HFF-Myc (cell line): ENCODE measurements around the gene ALDH1L1.

Experiments used
- DNase-seq: peaks from one replicate; pipeline ENCODE4 v3.0.0-alpha.2; 2011; ENCODE audit warnings: low read depth; ENCODE audit errors: extremely low read depth
- H3K4me3 ChIP-seq: replicated peaks from 2 replicates; pipeline ENCODE4 v1.5.1; 2011; ENCODE audit warnings: low read depth, mild to moderate bottlenecking, control low read depth, low read length
- TF ChIP-seq, protein P1 (sequence below): IDR thresholded peaks from 2 replicates; pipeline ENCODE4 v1.5.1; 2012; ENCODE audit warnings: mild to moderate bottlenecking, low read depth, low read length, control low read depth; ENCODE audit errors: missing control alignments

The ALDH1L1 gene

DNA sequence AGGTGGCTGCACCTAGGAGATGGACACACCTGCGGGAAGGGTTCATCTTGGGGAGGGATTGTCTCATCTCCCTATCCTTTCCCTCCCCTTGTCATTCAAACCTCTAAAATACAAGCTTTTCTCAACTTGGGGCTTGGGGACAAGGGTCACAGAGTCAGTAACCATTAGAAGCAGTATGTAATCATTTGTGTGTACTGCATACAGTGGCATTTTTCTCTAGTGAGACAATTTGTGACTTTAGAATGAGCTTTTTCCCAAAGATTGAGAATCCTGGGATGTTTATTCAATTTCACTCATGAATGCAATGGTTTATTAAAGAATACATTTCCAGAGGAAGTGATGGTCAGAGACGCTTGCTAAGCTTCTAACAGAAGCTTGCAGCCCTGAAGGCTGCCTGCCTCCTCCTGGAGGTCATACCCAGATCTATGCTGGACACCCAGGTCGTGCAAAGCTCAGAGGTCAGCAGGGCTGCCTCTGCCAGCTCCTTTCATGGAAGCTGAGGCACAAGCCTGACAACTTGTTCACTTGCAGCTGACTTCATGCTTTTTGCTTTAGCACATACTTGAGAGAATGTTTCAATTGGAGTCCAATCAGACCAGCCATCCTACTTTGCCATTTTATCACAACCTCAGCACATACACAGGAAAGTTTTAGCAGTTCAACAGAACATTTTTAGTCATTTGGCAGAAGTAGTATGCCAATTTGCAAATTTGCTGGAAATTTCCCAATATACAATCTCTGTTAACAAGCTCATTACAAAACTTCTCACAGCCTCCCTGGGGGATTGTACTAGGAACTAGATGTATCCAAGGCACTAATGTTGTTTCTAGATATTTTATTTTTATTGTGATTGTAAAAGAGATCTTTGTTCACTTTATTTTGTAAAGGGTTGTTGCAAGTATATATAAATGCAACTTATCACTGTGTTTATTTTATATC is 25.6 kb upstream of the ALDH1L1 start:
- TF ChIP-seq, protein P1, sequence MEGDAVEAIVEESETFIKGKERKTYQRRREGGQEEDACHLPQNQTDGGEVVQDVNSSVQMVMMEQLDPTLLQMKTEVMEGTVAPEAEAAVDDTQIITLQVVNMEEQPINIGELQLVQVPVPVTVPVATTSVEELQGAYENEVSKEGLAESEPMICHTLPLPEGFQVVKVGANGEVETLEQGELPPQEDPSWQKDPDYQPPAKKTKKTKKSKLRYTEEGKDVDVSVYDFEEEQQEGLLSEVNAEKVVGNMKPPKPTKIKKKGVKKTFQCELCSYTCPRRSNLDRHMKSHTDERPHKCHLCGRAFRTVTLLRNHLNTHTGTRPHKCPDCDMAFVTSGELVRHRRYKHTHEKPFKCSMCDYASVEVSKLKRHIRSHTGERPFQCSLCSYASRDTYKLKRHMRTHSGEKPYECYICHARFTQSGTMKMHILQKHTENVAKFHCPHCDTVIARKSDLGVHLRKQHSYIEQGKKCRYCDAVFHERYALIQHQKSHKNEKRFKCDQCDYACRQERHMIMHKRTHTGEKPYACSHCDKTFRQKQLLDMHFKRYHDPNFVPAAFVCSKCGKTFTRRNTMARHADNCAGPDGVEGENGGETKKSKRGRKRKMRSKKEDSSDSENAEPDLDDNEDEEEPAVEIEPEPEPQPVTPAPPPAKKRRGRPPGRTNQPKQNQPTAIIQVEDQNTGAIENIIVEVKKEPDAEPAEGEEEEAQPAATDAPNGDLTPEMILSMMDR: no peak
- H3K4me3 ChIP-seq: no peak overlapping the region
- DNase-seq: no peak

DNA sequence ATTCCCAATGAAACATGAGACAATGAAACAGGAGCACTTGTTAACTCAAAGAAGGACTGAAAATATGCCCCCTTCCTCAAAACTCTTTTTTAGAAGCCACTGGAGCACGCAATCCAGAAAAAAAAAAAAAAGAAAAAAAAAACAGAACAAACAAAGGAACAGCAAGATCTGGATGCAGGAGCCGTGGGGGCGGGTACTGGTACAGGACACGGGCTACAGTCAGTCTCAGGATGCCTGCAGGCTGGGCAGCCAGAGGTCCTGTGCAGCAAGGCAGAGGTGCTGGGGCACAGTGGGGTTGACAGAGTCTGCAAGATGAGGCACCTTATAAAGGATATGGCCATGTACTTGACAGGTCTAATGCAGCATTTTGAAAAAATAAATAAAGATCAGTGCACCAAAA is 22.3 kb upstream of the ALDH1L1 start:
- TF ChIP-seq, protein P1: no peak
- no peak for DNase-seq
- H3K4me3 ChIP-seq: no peak overlapping the region

DNA sequence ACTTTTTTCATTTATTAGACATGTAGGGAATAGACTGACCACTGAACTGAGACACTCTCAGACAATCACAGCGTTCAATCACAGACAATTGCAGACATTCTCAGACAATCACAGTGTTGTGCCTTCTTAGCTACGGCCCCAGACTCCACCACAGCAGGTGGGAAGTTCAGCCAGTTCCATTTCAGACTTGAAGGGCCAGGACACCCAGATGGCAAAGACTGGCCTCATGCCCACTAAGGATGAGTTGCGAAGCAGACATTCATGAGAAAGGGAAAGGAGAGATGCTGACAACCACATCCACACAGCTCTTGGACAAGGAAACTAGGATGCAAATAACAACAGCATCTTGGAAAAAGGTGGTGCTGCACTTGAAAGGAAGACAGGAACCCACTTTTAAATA is 21.9 kb upstream of the ALDH1L1 start:
- no peak overlapping the region for H3K4me3 ChIP-seq
- DNase-seq: no peak
- TF ChIP-seq, protein P1: no peak

- no peak overlapping the region for H3K4me3 ChIP-seq
- TF ChIP-seq, protein P1: no peak
- DNase-seq: no peak
These were observed 20.8 kb upstream of the ALDH1L1 start for GRCh38 chr3:126201168-126201567.

DNA sequence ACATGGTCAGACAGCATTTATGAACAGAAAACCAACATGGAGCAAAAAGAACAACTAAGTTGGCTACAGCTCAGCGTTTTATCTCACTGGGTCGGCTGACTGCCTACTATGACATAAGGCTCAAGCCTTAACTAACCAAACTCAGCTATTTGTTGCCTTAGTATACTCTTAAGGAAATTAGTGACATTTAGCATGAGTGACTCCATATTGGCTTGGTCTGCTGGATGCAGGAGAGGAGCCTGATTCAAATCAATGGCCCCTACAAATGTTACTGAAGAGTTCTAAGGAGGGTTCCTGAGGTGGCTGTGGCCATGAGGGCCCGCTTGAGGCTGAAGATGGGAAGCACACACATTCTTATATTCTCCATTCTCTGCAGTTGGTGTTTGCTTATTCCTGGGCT is 20.1 kb upstream of the ALDH1L1 start:
- TF ChIP-seq, protein P1: no peak
- no peak for DNase-seq
- no peak overlapping the region for H3K4me3 ChIP-seq

- no peak overlapping the region for H3K4me3 ChIP-seq
- TF ChIP-seq, protein P1: no peak
- no peak for DNase-seq
These were observed 18.9 kb upstream of the ALDH1L1 start for GRCh38 chr3:126199256-126199655.
